Measurements from ENCODE around the gene MANEAL.

The MANEAL gene

DNA sequence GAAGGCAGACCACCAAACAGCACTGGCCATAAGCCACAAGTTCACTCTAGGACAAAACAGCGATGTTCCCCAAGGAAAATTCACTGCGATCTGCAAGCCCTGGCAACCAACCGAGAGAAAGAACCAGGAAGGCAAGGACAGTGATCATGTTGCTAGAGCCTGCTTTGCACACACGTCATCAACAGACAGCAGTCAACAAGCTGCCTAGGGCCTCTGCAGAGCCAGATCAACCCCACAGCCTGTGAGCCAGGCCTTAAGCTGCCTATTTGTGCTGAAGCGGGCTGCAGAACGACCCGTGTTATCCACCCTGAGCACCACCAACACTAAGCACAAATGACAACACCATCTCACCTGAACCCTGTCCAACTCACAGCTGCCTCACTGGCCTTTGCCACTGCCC, 20.6 kb downstream of the MANEAL start:
- TF ChIP-seq CTCF (IDR thresholded peaks at IDR 0.05; ENCODE audit: control insufficient read depth, extremely low read depth, insufficient read depth) = no peak
- no peak overlapping the region for H3K4me3 ChIP-seq (ENCODE audit: low read depth, low read length)
- DNase-seq (ENCODE audit: low read depth) = no peak

GRCh38 chr1:37817481-37817880, 23.8 kb downstream of the MANEAL start:
- no peak for TF ChIP-seq CTCF (IDR thresholded peaks at IDR 0.05; ENCODE audit: control insufficient read depth, extremely low read depth, insufficient read depth)
- H3K4me3 ChIP-seq (ENCODE audit: low read depth, low read length) = no peak overlapping the region
- peak; percentile 84 for DNase-seq (ENCODE audit: low read depth)

DNA sequence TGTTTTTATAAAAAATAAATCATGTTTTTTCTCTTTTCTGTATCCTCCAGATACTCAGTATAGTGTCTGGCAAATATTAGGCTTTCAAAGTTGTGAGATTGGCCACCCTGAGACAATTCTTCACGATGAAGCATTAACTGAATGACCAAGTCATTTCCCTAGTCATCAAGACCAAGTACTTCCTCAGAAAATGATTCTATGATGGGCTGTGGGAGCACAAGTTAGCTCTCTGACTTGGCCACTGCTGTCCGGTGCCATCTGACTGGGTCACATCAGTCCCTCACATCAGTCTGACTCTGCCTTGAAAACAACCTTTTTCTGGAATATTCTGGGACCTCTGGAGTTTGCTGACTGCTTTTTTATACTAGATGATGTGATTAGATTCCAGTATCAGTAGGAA, 27.8 kb downstream of the MANEAL start:
- TF ChIP-seq CTCF (IDR thresholded peaks at IDR 0.05; ENCODE audit: control insufficient read depth, extremely low read depth, insufficient read depth) = no peak

DNA sequence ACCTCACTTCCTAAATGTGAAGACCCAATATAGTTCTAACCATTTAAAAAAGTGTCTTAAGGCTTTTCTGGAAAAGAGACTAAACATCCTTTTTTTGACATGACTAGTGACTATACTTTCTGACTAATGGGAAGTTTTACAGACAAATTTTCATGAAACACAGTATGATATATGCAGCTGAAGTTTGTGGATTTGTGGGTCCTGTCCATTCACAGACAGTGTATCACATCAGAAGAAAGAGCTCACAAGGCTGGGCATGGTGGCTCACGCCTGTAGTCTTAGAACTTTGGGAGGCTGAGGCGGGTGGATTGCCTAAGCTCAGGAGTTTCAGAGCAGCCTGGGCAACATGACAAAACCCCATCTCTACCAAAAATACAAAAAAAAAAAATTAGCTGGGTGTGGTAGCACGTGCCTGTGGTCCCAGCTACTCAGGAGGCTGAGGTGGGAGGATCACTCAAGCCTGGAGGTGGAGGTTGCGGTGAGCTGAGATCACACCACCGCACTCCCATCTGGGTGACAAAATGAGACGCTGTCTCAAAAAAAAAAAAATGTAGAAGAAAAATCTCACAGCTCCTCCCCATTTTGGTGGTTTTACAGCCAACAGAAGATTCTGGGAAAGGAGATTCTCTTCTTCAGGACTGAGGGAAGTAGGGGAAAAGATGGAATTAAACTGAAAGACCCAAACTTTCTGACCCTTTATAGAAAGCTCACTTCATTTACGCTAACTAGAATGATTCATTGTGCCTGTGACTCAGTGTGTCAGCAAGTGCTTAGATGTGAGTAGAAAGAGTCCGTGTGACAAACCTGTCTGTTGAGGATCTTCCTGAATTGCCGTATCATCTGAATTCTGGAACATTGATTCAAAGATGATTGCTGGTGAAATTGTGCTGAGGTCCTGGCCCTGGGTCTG, 29.5 kb downstream of the MANEAL start:
- H3K4me3 ChIP-seq (ENCODE audit: low read depth, low read length) = no peak overlapping the region
- no peak for TF ChIP-seq CTCF (IDR thresholded peaks at IDR 0.05; ENCODE audit: control insufficient read depth, extremely low read depth, insufficient read depth)
- DNase-seq (ENCODE audit: low read depth) = no peak

More for the DNA sequence above, 27.8 kb downstream of the MANEAL start:
- H3K4me3 ChIP-seq (ENCODE audit: low read depth, low read length) = no peak overlapping the region
- no peak for DNase-seq (ENCODE audit: low read depth)

- no peak for TF ChIP-seq CTCF (IDR thresholded peaks at IDR 0.05; ENCODE audit: control insufficient read depth, extremely low read depth, insufficient read depth)
- no peak for DNase-seq (ENCODE audit: low read depth)
- H3K4me3 ChIP-seq (ENCODE audit: low read depth, low read length) = no peak overlapping the region
Observed at GRCh38 chr1:37824001-37824400, 30.4 kb downstream of the MANEAL start.

DNA sequence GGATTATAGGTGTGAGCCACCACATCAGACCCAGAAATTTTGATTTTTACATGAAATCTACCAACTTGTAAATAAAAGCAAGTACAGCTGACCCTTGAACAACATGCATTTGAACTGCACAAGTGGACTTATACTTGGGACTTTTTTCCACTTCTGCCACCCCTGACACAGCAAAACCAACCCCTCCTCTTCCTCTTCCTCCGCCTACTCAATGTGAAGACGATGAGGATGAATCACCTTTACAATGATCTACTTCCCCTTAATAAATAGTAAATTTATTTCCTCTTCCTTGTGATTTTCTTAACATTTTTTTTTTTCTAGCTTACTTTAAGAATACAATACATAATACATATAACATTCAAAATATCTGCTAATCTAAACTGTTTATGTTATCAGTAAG, 31.9 kb downstream of the MANEAL start:
- DNase-seq (ENCODE audit: low read depth) = no peak
- no peak for TF ChIP-seq CTCF (IDR thresholded peaks at IDR 0.05; ENCODE audit: control insufficient read depth, extremely low read depth, insufficient read depth)
- no peak overlapping the region for H3K4me3 ChIP-seq (ENCODE audit: low read depth, low read length)
